K562 (cell line): ENCODE results near the gene TRAPPC12. TPM values are rescaled to one million over a fixed set of nuclear protein-coding genes. Genes with fewer than 3 reads are reported as not detected.

Experiments
- ATAC-seq: fragments of 200-7000 bp; cut with Tn5 transposase; 3 replicates; pipeline ENCODE4 v1.9.1; 2020; ENCODE audit warnings: moderate library complexity
- BruUV-seq: library from RNA; stranded (reverse); fragments of 400-500 nt; replicated peaks from 2 replicates; lab custom pipeline; 2021; lab: Mats Ljungman, UMichigan
- CTCF ChIA-PET: fragments of 300-600 bp; formaldehyde crosslinking; extraction: SDS; loops from one replicate; lab custom pipeline; 2021; ENCODE audit warnings: low intra/inter-chr PET ratio; lab: Yijun Ruan, JAX
- POLR2A ChIA-PET: fragments of 300-600, 350-650 bp; sonication (Branson Sonifier 250); formaldehyde crosslinking; extraction: SDS; loops from one replicate; lab custom pipeline; 2021; ENCODE audit warnings: antibody characterized with exemption, inconsistent platforms; lab: Yijun Ruan, JAX
- DNase-seq, 4 experiments: peaks; one replicate each; pipeline versions ENCODE4 v3.0.0 to v3.0.0-alpha.2; 2011 to 2018; ENCODE audit warnings: low spot score in 3 of 4, mixed read lengths in 3 of 4; ENCODE audit errors: extremely low read depth in 1 of 4
- FAIRE-seq: peaks from 2 replicates; lab custom pipeline; 2011; peaks lifted over from hg19 to GRCh38; lab: Jason Lieb, UNC
- H2AFZ ChIP-seq: 2 replicates; pipeline ENCODE4 v1.6.0; 2011; ENCODE audit warnings: low read depth, low read length, control low read depth, inconsistent platforms
- H3K27ac ChIP-seq: fragments of 200-600 bp; 3 replicates; pipeline ENCODE4 v1.8.0; 2011; ENCODE audit warnings: low read depth, mild to moderate bottlenecking, control low read depth, inconsistent platforms, low read length, moderate library complexity, mixed read lengths; ENCODE audit errors: extremely low read depth
- H3K27me3 ChIP-seq, 2 experiments: fragments of 300-600 bp in 1 of 2; 2 replicates in 1 of 2; 3 replicates in 1 of 2; pipeline versions ENCODE4 v1.6.0 to v1.8.0; 2011; ENCODE audit warnings: inconsistent platforms in 2 of 2, low read length in 2 of 2, mild to moderate bottlenecking in 1 of 2, mixed read lengths in 1 of 2, moderate library complexity in 1 of 2; ENCODE audit not compliant: control insufficient read depth in 2 of 2, insufficient read depth in 2 of 2
- H3K36me3 ChIP-seq: fragments of 300-600 bp; 3 replicates; pipeline ENCODE4 v1.8.0; 2011; ENCODE audit warnings: mild to moderate bottlenecking, low read length, inconsistent platforms; ENCODE audit not compliant: control insufficient read depth, insufficient read depth
- H3K4me1 ChIP-seq, 2 experiments: fragments of 200-600 bp in 1 of 2; replicated peaks in 1 of 2; 2 replicates in 1 of 2; 3 replicates in 1 of 2; pipeline versions ENCODE4 v1.5.1 to v1.8.0; 2011; ENCODE audit warnings: inconsistent platforms in 2 of 2, low read length in 2 of 2, mild to moderate bottlenecking in 1 of 2, mixed read lengths in 1 of 2, moderate library complexity in 1 of 2; ENCODE audit not compliant: control insufficient read depth in 2 of 2, insufficient read depth in 2 of 2
- H3K4me2 ChIP-seq: 2 replicates; pipeline ENCODE4 v1.6.1; 2011; ENCODE audit warnings: low read length, control low read depth, inconsistent platforms, mixed read lengths; ENCODE audit not compliant: insufficient read depth
- H3K4me3 ChIP-seq: fragments of 200-600 bp; sonication (generic), shearing (Covaris generic); 2 replicates; pipeline ENCODE4 v1.5.1; 2016; ENCODE audit warnings: control low read depth, inconsistent platforms
- H3K79me2 ChIP-seq: fragments of 200-600 bp; 3 replicates; pipeline ENCODE4 v1.8.0; 2011; ENCODE audit warnings: low read length, inconsistent platforms; ENCODE audit not compliant: control insufficient read depth, insufficient read depth
- H3K9ac ChIP-seq, 2 experiments: 2 replicates each; pipeline versions ENCODE4 v1.6.0 to v1.6.1; 2011; ENCODE audit warnings: low read depth in 2 of 2, low read length in 2 of 2, control low read depth in 1 of 2, inconsistent platforms in 1 of 2, mild to moderate bottlenecking in 1 of 2, mixed read lengths in 1 of 2; ENCODE audit not compliant: insufficient read depth in 1 of 2
- H3K9me1 ChIP-seq: one replicate; pipeline ENCODE4 v1.6.0; 2011; ENCODE audit warnings: inconsistent platforms, mild to moderate bottlenecking, low read length, moderate library complexity; ENCODE audit not compliant: control insufficient read depth, insufficient read depth
- H3K9me3 ChIP-seq: replicated peaks from 2 replicates; pipeline ENCODE4 v1.5.1; 2011; ENCODE audit warnings: low read depth, low read length, inconsistent platforms; ENCODE audit not compliant: control insufficient read depth, insufficient read depth
- H4K20me1 ChIP-seq: replicated peaks from 2 replicates; pipeline ENCODE4 v1.6.1; 2011; ENCODE audit warnings: low read length, inconsistent platforms, mixed read lengths; ENCODE audit not compliant: control insufficient read depth, insufficient read depth
- BDP1 ChIP-seq: IDR thresholded peaks from 3 replicates; pipeline ENCODE4 v1.6.1; 2011; ENCODE audit not compliant: insufficient read length, insufficient read depth
- DDX20 ChIP-seq: fragments of 450-650 bp; IDR thresholded peaks from 2 replicates; pipeline ENCODE4 v1.6.1; 2016; ENCODE audit warnings: missing genetic modification characterization, low read depth, mild to moderate bottlenecking, missing compliant biosample characterization, moderate library complexity
- ERF ChIP-seq: fragments of 450-650 bp; formaldehyde crosslinking; IDR thresholded peaks from 2 replicates; pipeline ENCODE4 v1.4.0; 2020; ENCODE audit warnings: mild to moderate bottlenecking, mixed read lengths
- HNRNPK ChIP-seq: fragments of 200-400 bp; formaldehyde crosslinking; IDR thresholded peaks from one replicate; pipeline ENCODE4 v1.6.1; 2018; ENCODE audit warnings: mild to moderate bottlenecking, low read depth, low read length; ENCODE audit not compliant: poor library complexity, severe bottlenecking
- NFYB ChIP-seq: IDR thresholded peaks from 2 replicates; pipeline ENCODE4 v1.6.1; 2011; ENCODE audit warnings: mild to moderate bottlenecking, moderate library complexity; ENCODE audit not compliant: insufficient read length; ENCODE audit errors: extremely low read depth
- NONO ChIP-seq, 2 experiments: fragments of 200-400 bp in 1 of 2; fragments of 450-650 bp in 1 of 2; formaldehyde crosslinking in 1 of 2; IDR thresholded peaks; 2 replicates each; pipeline ENCODE4 v1.6.1; 2017; ENCODE audit warnings: low read depth in 2 of 2, mild to moderate bottlenecking in 2 of 2, moderate library complexity in 2 of 2, low read length in 1 of 2
- PURB ChIP-seq: sonication (generic); formaldehyde crosslinking; IDR thresholded peaks from 2 replicates; pipeline ENCODE4 v1.9.0; 2021; ENCODE audit warnings: low read depth, mild to moderate bottlenecking, missing genetic modification reagents
- RBBP5 ChIP-seq: fragments of 200-600 bp; sonication (generic); IDR thresholded peaks from 2 replicates; pipeline ENCODE4 v1.6.1; 2012; ENCODE audit warnings: borderline replicate concordance, mild to moderate bottlenecking, low read length, control low read depth, inconsistent platforms; ENCODE audit not compliant: insufficient read depth, poor library complexity, severe bottlenecking
- SP1 ChIP-seq: sonication (generic); formaldehyde crosslinking; IDR thresholded peaks from 2 replicates; pipeline ENCODE4 v1.8.1; 2022; ENCODE audit warnings: mild to moderate bottlenecking, missing genetic modification reagents
- TEAD4 ChIP-seq, 2 experiments: sonication (generic) in 1 of 2; formaldehyde crosslinking in 1 of 2; IDR thresholded peaks; 2 replicates each; pipeline versions ENCODE4 v1.6.1 to v1.8.0; 2012 to 2022; ENCODE audit warnings: borderline replicate concordance in 1 of 2, inconsistent platforms in 1 of 2, low read length in 1 of 2, mild to moderate bottlenecking in 1 of 2, missing genetic modification reagents in 1 of 2
- ZNF140 ChIP-seq: fragments of 250-450 bp; sonication (Bioruptor Pico); IDR thresholded peaks from 2 replicates; pipeline ENCODE4 v1.8.0; 2021; ENCODE audit warnings: moderate library complexity, mild to moderate bottlenecking, inconsistent platforms
- ZNF184 ChIP-seq: sonication (generic); formaldehyde crosslinking; IDR thresholded peaks from 2 replicates; pipeline ENCODE4 v1.5.0; 2020; ENCODE audit warnings: missing genetic modification reagents
- WGBS: fragments of 100-300 bp; shearing (Covaris generic); methylation state at CpG from one replicate; pipeline ENCODE4 v1.1.6; 2016; ENCODE audit warnings: low coverage, mixed read lengths; ENCODE audit not compliant: insufficient coverage; ENCODE audit errors: missing lambda C conversion rate; 5-methylcytosine and 5-hydroxymethylcytosine counted together
- in situ Hi-C: fragments of 300-500 bp; cut with MboI; formaldehyde crosslinking; loops from 4 replicates; pipeline ENCODE4 v1.15.0; 2018; ENCODE audit warnings: inconsistent platforms, mixed read lengths
- intact Hi-C: fragments of 100-400 bp; cut with micrococcal nuclease; formaldehyde crosslinking; loops from 2 replicates; pipeline ENCODE4 v1.14.2; 2022
- polyA plus RNA-seq, 8 experiments: library from polyadenylated mRNA; depleted of rRNA in 4 of 8; stranded (reverse) in 5 of 8; unstranded in 3 of 8; fragments of >200 nt; fragmentation: Nextera tagmentation in 2 of 8; fragmentation: Illumina TruSeq in 1 of 8; extraction: Ambion mirVana in 2 of 8; extraction: Trizol in 1 of 8; gene quantifications; 2 replicates each; pipeline versions ENCODE4 v1.2.1 to v1.2.3, GENCODE V29; 2011 to 2014; ENCODE audit warnings: inconsistent platforms in 1 of 8, missing spikeins in 1 of 8
- total RNA-seq, 7 experiments: library from RNA; depleted of rRNA in 6 of 7; stranded (reverse); fragments of >200 nt in 6 of 7; fragmentation: Illumina TruSeq in 2 of 7; extraction: Trizol in 2 of 7; gene quantifications; 2 replicates each; pipeline versions ENCODE4 v1.2.1 to v1.2.3, GENCODE V29; 2011 to 2021; ENCODE audit warnings: low replicate concordance in 1 of 7
- TF ChIP-seq, protein P1 (sequence below): fragments of 250-450 bp; sonication (Bioruptor Pico); IDR thresholded peaks from 2 replicates; pipeline ENCODE4 v1.5.1; 2021; ENCODE audit warnings: mild to moderate bottlenecking
- TF ChIP-seq, protein P2 (sequence below), 2 experiments: IDR thresholded peaks; 2 replicates each; pipeline ENCODE4 v1.6.1; 2011; ENCODE audit warnings: borderline replicate concordance in 1 of 2, control low read depth in 1 of 2, low read depth in 1 of 2, low read length in 1 of 2, mild to moderate bottlenecking in 1 of 2, mixed read lengths in 1 of 2, moderate library complexity in 1 of 2; ENCODE audit not compliant: insufficient read depth in 1 of 2, insufficient read length in 1 of 2, poor library complexity in 1 of 2, severe bottlenecking in 1 of 2; ENCODE audit errors: extremely low read depth in 1 of 2

TRAPPC12 gene
- total and polyA plus RNA-seq, 9 of the 15 experiments (the other 6 are each of a cell fraction or from before 2014, with no cell fraction given): 8.0 to 75.2 (median 39.1) TPM

DNA sequence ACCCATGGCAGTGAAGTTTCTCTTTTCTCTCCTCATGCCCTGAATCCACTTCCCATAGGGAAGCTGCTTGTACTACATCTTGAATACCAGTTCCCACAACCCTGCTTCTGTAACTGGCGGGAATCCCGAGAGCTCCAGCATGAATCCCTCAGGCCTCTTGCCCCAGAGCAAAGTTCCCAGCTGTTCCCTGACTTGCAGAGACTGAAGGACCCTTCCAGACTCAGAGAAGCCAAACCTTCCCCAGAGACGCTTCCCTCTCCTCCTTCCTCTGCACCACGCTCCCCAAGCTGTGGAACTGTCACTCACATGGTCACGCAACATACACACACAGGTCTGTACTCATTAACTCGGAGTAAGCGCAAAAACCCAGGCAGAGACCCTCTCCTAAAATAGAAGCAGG, 26.4 kb downstream of the TRAPPC12 start:
- H4K20me1 ChIP-seq: no peaks in the 10 kb centered on the region; the same call in 1 of the 2 replicates
- peaks cover 0 to 7% of the 10 kb centered on the region in 2 experiments; a peak in 2 of 5 replicates for H3K4me1 ChIP-seq
- H3K9me1 ChIP-seq: no peaks in the 10 kb centered on the region
- ChIA-PET CTCF (no interaction called here), POLR2A (interaction anchor here (1.2 kb wide), 1 partner anchor 11 kb away, joined by 3 read pairs; no protein-coding TSS in a partner anchor)
- H3K9ac ChIP-seq: no peak overlapping the region
- TF ChIP-seq, protein P1, sequence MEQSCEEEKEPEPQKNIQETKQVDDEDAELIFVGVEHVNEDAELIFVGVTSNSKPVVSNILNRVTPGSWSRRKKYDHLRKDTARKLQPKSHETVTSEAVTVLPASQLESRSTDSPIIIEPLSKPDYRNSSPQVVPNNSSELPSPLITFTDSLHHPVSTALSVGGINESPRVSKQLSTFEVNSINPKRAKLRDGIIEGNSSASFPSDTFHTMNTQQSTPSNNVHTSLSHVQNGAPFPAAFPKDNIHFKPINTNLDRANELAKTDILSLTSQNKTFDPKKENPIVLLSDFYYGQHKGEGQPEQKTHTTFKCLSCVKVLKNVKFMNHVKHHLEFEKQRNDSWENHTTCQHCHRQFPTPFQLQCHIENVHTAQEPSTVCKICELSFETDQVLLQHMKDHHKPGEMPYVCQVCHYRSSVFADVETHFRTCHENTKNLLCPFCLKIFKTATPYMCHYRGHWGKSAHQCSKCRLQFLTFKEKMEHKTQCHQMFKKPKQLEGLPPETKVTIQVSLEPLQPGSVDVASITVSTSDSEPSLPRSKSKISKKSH (CRISPR knock-in tag): no peak
- TF ChIP-seq HNRNPK: no peak
- TF ChIP-seq BDP1: no peak
- TF ChIP-seq PURB (CRISPR knock-in tag): no peak
- TF ChIP-seq RBBP5: no peak
- no peak for TF ChIP-seq ERF (CRISPR knock-in tag)
- TF ChIP-seq, protein P2, sequence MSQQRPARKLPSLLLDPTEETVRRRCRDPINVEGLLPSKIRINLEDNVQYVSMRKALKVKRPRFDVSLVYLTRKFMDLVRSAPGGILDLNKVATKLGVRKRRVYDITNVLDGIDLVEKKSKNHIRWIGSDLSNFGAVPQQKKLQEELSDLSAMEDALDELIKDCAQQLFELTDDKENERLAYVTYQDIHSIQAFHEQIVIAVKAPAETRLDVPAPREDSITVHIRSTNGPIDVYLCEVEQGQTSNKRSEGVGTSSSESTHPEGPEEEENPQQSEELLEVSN (IDR thresholded peaks at IDR 0.05; ENCODE audit: borderline replicate concordance in 1 of 2, extremely low read depth in 1 of 2, insufficient read depth in 1 of 2, insufficient read length in 1 of 2, low read depth in 1 of 2, low read length in 1 of 2, poor library complexity in 1 of 2, severe bottlenecking in 1 of 2): no peak
- TF ChIP-seq NONO (IDR thresholded peaks at IDR 0.05; ENCODE audit: low read depth in 2 of 2, low read length in 1 of 2): no peak
- TF ChIP-seq DDX20 (tag): no peak
- no peak for TF ChIP-seq TEAD4 (IDR thresholded peaks at IDR 0.05; ENCODE audit: low read length)
- no peak for TF ChIP-seq TEAD4 (CRISPR knock-in tag; IDR thresholded peaks at IDR 0.05; ENCODE audit: borderline replicate concordance)
- TF ChIP-seq SP1: no peak
- TF ChIP-seq ZNF184 (CRISPR knock-in tag): no peak
- TF ChIP-seq NFYB: no peak
- TF ChIP-seq ZNF140 (CRISPR knock-in tag): no peak
- H3K36me3 ChIP-seq: peaks cover 52% of the 10 kb centered on the region
- no peak for FAIRE-seq
- intact Hi-C loops: no loop called here
- in situ Hi-C loops: no loop called here
- H3K4me3 ChIP-seq: no peak overlapping the region
- WGBS: 98% methylated on average over 7 of the region's 7 CpGs
- H2AFZ ChIP-seq: no peak overlapping the region
- H3K79me2 ChIP-seq: no peaks in the 10 kb centered on the region; the same call in 2 of the 3 replicates
- no TSS peak for BruUV-seq
- H3K27ac ChIP-seq: no peak overlapping the region
- no peaks in the 10 kb centered on the region for H3K9me3 ChIP-seq
- no peak for ATAC-seq
- DNase-seq: no peak
- no peak overlapping the region for H3K4me2 ChIP-seq
- no peaks in the 10 kb centered on the region for H3K27me3 ChIP-seq
